ENCODE data around the gene METTL1.

The METTL1 gene

DNA sequence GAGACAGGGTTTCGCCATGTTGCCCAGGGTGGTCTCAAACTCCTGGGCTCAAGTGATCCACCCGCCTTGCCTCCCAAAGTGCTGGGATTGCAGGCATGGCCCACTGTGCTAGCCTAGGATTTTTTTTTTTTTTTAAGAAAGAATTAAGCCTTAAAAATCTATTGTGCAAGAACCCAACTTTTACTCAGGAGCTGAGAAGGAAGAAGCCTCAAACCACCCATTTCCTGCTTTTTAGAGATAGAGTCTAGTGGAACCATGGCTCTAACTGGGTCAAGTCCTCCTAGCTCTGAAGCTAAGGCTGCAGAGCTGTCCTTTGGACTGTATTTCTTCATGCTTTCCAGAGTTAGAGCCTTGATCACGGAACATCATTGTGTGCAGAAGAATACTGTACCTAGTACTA lies 9.3 kb upstream of the METTL1 start:
- TF ChIP-seq, protein P1, sequence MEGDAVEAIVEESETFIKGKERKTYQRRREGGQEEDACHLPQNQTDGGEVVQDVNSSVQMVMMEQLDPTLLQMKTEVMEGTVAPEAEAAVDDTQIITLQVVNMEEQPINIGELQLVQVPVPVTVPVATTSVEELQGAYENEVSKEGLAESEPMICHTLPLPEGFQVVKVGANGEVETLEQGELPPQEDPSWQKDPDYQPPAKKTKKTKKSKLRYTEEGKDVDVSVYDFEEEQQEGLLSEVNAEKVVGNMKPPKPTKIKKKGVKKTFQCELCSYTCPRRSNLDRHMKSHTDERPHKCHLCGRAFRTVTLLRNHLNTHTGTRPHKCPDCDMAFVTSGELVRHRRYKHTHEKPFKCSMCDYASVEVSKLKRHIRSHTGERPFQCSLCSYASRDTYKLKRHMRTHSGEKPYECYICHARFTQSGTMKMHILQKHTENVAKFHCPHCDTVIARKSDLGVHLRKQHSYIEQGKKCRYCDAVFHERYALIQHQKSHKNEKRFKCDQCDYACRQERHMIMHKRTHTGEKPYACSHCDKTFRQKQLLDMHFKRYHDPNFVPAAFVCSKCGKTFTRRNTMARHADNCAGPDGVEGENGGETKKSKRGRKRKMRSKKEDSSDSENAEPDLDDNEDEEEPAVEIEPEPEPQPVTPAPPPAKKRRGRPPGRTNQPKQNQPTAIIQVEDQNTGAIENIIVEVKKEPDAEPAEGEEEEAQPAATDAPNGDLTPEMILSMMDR (IDR thresholded peaks at IDR 0.05; ENCODE audit: extremely low read depth, missing control alignments), result no peak
- DNase-seq (ENCODE audit: low spot score), result no peak

DNA sequence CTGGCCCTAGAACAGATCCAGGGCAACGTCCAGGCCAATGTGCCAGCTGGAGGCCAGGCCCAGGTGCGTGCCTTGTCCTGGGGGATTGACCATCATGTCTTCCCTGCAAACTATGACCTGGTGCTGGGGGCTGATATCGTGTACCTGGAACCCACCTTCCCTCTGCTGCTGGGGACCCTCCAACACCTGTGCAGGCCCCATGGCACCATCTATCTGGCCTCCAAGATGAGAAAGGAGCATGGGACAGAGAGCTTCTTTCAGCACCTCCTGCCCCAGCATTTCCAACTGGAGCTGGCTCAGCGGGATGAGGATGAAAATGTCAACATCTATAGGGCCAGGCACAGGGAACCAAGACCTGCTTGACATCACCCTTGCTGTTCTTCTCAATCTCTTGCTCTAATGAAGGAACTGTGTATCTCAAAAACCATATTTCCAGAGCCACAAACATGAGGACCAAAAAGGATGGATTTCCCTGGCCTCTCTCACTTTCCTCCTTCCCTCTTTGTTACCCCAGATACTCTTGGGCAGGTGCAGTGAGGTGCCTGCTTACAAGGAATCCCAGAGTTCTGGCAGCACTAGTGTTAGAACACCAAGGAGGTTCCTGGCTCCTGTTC lies 8.5 kb upstream of the METTL1 start:
- no peak for DNase-seq (ENCODE audit: low spot score)
- TF ChIP-seq, protein P1 (IDR thresholded peaks at IDR 0.05; ENCODE audit: extremely low read depth, missing control alignments), result no peak

DNA sequence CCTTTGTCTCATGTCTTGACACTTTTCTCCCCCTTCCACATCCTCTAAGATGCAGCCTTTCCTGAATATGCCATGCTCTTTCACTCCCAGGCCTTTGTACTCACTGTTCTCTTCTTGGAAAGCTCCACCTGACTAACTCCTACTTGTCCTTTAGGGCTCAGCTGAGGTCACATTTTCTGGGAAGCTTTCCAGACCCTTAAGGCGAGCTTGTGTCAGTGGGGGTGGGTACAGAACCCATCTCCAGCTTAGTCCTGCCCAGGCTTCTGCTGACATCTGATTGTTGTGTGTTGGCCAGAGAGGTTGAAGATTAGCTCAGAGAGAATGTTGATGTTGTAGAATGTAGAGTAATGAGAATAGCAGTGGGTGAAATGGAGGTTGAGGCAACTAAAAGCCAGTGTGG lies 7.8 kb upstream of the METTL1 start:
- TF ChIP-seq, protein P1 (IDR thresholded peaks at IDR 0.05; ENCODE audit: extremely low read depth, missing control alignments), result no peak
- DNase-seq (ENCODE audit: low spot score), result no peak

DNA sequence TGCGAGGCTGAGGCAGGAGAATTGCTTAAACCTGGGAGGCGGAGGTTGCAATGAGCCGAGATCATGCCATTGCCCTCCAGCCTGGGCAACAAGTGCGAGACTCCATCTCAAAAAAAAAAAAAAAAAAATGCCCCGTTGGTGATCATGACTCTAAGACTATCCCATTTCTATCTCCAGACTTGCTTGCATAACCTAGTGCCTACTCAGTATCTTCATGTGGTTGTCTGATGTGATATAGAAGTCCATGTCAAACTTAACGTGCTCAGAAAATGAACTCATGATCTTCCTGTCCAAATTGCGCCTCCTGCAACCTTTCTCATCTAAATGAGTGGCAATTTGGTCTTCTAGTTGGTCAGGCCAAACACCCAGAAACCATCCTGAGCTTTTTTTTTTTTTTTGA lies 6.0 kb upstream of the METTL1 start:
- TF ChIP-seq, protein P1 (IDR thresholded peaks at IDR 0.05; ENCODE audit: extremely low read depth, missing control alignments), result no peak
- DNase-seq (ENCODE audit: low spot score), result no peak

DNA sequence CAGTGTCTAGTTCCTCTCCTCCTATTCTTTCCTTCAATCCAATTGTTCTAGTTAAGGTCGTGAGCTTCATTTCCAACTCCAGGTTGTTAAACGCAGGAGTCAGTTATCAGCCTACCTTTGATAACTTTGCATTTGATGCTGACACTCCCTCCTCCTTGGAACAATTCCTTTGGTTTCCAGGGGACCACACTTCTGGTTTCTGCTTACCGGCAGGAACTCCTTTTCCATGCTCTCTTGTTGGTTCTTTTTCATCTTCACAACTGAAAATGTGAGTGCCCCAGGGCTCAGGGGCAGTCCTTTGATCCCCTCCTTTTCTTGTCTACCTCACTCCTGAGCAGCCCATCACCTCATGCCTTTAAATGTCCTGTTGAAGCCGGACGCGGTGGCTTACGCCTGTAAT lies 5.5 kb upstream of the METTL1 start:
- TF ChIP-seq, protein P1 (IDR thresholded peaks at IDR 0.05; ENCODE audit: extremely low read depth, missing control alignments), result no peak
- DNase-seq (ENCODE audit: low spot score), result no peak

DNA sequence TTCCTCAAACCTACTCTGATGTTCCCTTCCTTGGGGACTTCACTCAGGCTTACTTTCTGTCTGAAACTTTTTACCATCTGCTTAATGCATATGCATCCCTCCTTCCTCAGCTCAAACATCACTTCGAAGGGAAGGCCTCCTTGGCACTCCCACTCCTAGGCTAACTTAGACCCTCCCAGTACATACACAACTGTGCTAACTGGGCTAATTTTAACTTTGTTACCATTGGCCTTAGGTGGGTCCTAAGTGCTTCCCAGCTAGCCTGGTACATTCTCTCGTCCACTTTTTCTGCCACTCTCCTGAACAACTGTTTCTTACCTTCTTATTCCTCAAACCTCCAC lies 4.3 kb upstream of the METTL1 start:
- no peak for DNase-seq (ENCODE audit: low spot score)
- TF ChIP-seq, protein P1 (IDR thresholded peaks at IDR 0.05; ENCODE audit: extremely low read depth, missing control alignments), result no peak

DNA sequence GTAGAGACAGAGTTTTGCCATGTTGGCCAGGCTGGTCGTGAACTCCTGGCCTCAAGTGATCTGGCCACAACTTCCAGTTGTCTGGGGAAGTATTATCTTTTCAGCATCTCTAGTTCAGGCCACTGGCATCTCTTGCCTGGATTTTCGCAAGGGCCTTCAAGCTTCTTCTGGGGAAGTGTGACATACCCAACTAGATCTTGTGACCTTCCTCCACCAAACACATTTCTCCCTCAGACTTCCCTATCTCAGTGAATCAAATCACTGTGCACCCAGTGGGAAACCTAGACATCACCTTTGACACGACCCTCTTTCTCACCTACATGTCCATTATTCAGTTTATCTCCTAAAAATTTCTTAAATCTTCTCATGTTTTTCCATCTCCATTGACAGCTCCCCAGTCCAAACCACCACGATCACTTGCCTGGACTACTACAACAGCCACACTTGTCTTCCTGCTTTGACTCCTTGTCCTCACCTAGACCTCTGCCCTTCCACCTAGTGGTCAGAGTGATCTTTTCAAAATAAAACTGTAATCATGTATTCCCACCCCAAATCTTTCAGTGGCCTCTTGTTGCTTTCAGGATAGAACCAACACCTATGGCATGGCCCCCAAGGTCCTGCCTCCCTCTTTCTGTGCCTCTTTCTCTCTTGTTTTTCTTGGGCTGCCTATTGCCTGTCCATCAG lies 3.8 kb upstream of the METTL1 start:
- no peak for DNase-seq (ENCODE audit: low spot score)
- TF ChIP-seq, protein P1 (IDR thresholded peaks at IDR 0.05; ENCODE audit: extremely low read depth, missing control alignments), result no peak
